H1 (cell line): Measurements from ENCODE around the gene MGAT2.

Source experiments
- BRCA1 ChIP-seq: IDR thresholded peaks from 2 replicates; pipeline ENCODE4 v1.6.1; 2012; ENCODE audit warnings: low read depth, low read length, improper control_type of control experiment
- CBX5 ChIP-seq: fragments of 300-800, 300-1000 bp; sonication (generic); IDR thresholded peaks from 2 replicates; pipeline ENCODE4 v1.7.1; 2016; ENCODE audit warnings: antibody characterized with exemption, low read length, low read depth
- EGR1 ChIP-seq: IDR thresholded peaks from 2 replicates; pipeline ENCODE4 v1.6.1; 2011; ENCODE audit warnings: low read depth, low read length, borderline replicate concordance
- EZH2 ChIP-seq: fragments of 200-600 bp; sonication (generic); IDR thresholded peaks from 2 replicates; pipeline ENCODE4 v1.7.1; 2012; ENCODE audit warnings: low read depth, mild to moderate bottlenecking, moderate library complexity, low read length, inconsistent platforms; ENCODE audit not compliant: severe bottlenecking
- JUND ChIP-seq: IDR thresholded peaks from 2 replicates; pipeline ENCODE4 v1.6.1; 2011; ENCODE audit warnings: mild to moderate bottlenecking, improper control_type of control experiment, low read length
- KDM1A ChIP-seq: fragments of 200-600, 300-600 bp; sonication (generic); IDR thresholded peaks from 2 replicates; pipeline ENCODE4 v1.7.1; 2016; ENCODE audit warnings: mild to moderate bottlenecking, low read length, borderline replicate concordance
- NANOG ChIP-seq: IDR thresholded peaks from 2 replicates; pipeline ENCODE4 v1.6.1; 2011; ENCODE audit warnings: low read length, low read depth, mild to moderate bottlenecking, inconsistent platforms; ENCODE audit not compliant: insufficient read depth, poor library complexity, severe bottlenecking
- POLR2A ChIP-seq, 2 experiments: IDR thresholded peaks; 1 replicate in 1 of 2; 2 replicates in 1 of 2; pipeline ENCODE4 v1.6.1; 2011; ENCODE audit warnings: low read depth in 2 of 2, low read length in 2 of 2, mild to moderate bottlenecking in 2 of 2; ENCODE audit errors: control extremely low read depth in 1 of 2
- POLR2AphosphoS5 ChIP-seq: IDR thresholded peaks from 2 replicates; pipeline ENCODE4 v1.6.1; 2011; ENCODE audit warnings: low read depth, low read length
- RAD21 ChIP-seq, 2 experiments: IDR thresholded peaks in 1 of 2; conservative IDR thresholded peaks in 1 of 2; 2 replicates each; pipeline ENCODE4 v1.6.1; 2011; ENCODE audit warnings: low read depth in 2 of 2, low read length in 2 of 2, improper control_type of control experiment in 1 of 2, inconsistent platforms in 1 of 2, mild to moderate bottlenecking in 1 of 2, moderate library complexity in 1 of 2
- TBP ChIP-seq: IDR thresholded peaks from 2 replicates; pipeline ENCODE4 v1.6.1; 2011; ENCODE audit warnings: low read depth, low read length, improper control_type of control experiment
- USF2 ChIP-seq: IDR thresholded peaks from 2 replicates; pipeline ENCODE4 v1.6.1; 2011; ENCODE audit warnings: low read length, improper control_type of control experiment
- YY1 ChIP-seq: IDR thresholded peaks from 2 replicates; pipeline ENCODE4 v1.6.1; 2011; ENCODE audit warnings: low read depth, mild to moderate bottlenecking, low read length
- TF ChIP-seq, protein P1 (sequence below), 3 experiments: IDR thresholded peaks; 1 replicate in 2 of 3; 2 replicates in 1 of 3; pipeline versions ENCODE4 v1.5.1 to v1.6.1; 2011; ENCODE audit warnings: low read length in 3 of 3, mild to moderate bottlenecking in 3 of 3, inconsistent platforms in 2 of 3, low read depth in 1 of 3, moderate library complexity in 1 of 3; ENCODE audit not compliant: insufficient read depth in 1 of 3; ENCODE audit errors: control extremely low read depth in 1 of 3

GRCh38 chr14:49636866-49637265 lies 16.3 kb downstream of the MGAT2 start:
- no peak for TF ChIP-seq KDM1A
- TF ChIP-seq NANOG = no peak
- TF ChIP-seq EGR1 = no peak
- TF ChIP-seq POLR2A (IDR thresholded peaks at IDR 0.05; ENCODE audit: control extremely low read depth in 1 of 2, low read depth in 2 of 2, low read length in 2 of 2) = no peak
- TF ChIP-seq, protein P1, sequence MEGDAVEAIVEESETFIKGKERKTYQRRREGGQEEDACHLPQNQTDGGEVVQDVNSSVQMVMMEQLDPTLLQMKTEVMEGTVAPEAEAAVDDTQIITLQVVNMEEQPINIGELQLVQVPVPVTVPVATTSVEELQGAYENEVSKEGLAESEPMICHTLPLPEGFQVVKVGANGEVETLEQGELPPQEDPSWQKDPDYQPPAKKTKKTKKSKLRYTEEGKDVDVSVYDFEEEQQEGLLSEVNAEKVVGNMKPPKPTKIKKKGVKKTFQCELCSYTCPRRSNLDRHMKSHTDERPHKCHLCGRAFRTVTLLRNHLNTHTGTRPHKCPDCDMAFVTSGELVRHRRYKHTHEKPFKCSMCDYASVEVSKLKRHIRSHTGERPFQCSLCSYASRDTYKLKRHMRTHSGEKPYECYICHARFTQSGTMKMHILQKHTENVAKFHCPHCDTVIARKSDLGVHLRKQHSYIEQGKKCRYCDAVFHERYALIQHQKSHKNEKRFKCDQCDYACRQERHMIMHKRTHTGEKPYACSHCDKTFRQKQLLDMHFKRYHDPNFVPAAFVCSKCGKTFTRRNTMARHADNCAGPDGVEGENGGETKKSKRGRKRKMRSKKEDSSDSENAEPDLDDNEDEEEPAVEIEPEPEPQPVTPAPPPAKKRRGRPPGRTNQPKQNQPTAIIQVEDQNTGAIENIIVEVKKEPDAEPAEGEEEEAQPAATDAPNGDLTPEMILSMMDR (IDR thresholded peaks at IDR 0.05; ENCODE audit: control extremely low read depth in 1 of 3, insufficient read depth in 1 of 3, low read depth in 1 of 3, low read length in 3 of 3) = no peak
- no peak for TF ChIP-seq CBX5
- TF ChIP-seq BRCA1 = no peak
- TF ChIP-seq EZH2 = no peak
- TF ChIP-seq USF2 = no peak
- no peak for TF ChIP-seq RAD21 (IDR thresholded peaks at IDR 0.05 in 1 of 2, conservative IDR thresholded peaks at IDR 0.05 in 1 of 2; ENCODE audit: low read depth in 2 of 2, low read length in 2 of 2)
- TF ChIP-seq POLR2AphosphoS5 = no peak
- no peak for TF ChIP-seq YY1
- TF ChIP-seq JUND = no peak
- no peak for TF ChIP-seq TBP
